D721Med (cell line): ENCODE results near the gene TULP1.
A peak's percentile ranks its signal among the peaks of the same experiment; 100 is the strongest.

Source experiments
- DNase-seq: peaks from one replicate; pipeline ENCODE4 v3.0.0; 2011; ENCODE audit warnings: low spot score; ENCODE audit not compliant: insufficient read length
- FAIRE-seq: peaks from 2 replicates; lab custom pipeline; 2011; peaks lifted over from hg19 to GRCh38; lab: Jason Lieb, UNC
- TF ChIP-seq, protein P1 (sequence below): IDR thresholded peaks from 2 replicates; pipeline ENCODE4 v1.5.1; 2012; ENCODE audit warnings: mild to moderate bottlenecking, control low read depth; ENCODE audit not compliant: insufficient read depth; ENCODE audit errors: missing control alignments

Gene TULP1

DNA sequence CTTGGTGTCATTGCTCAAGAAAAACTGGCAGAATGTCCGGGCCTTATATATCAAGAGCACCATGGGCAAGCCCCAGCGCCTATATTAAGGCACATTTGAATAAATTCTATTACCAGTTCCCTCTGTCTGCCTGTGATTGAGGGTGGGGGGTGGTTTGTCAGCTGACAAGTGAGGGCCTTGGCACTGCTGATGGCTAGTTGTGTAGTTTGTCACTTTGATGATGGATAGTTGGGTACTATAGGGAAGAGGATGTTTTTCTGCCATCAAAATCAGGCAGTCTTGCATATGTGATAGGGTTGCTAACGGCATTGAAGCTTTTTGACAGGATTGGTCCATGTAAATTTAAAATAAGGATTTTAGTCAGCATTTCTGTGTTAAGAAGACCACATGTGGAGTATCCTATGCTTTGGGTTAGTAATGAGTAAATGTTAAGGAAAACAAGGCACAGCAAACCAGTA lies 42.0 kb downstream of the TULP1 start:
- no peak for FAIRE-seq
- TF ChIP-seq, protein P1, sequence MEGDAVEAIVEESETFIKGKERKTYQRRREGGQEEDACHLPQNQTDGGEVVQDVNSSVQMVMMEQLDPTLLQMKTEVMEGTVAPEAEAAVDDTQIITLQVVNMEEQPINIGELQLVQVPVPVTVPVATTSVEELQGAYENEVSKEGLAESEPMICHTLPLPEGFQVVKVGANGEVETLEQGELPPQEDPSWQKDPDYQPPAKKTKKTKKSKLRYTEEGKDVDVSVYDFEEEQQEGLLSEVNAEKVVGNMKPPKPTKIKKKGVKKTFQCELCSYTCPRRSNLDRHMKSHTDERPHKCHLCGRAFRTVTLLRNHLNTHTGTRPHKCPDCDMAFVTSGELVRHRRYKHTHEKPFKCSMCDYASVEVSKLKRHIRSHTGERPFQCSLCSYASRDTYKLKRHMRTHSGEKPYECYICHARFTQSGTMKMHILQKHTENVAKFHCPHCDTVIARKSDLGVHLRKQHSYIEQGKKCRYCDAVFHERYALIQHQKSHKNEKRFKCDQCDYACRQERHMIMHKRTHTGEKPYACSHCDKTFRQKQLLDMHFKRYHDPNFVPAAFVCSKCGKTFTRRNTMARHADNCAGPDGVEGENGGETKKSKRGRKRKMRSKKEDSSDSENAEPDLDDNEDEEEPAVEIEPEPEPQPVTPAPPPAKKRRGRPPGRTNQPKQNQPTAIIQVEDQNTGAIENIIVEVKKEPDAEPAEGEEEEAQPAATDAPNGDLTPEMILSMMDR, result no peak
- DNase-seq, result no peak

DNA sequence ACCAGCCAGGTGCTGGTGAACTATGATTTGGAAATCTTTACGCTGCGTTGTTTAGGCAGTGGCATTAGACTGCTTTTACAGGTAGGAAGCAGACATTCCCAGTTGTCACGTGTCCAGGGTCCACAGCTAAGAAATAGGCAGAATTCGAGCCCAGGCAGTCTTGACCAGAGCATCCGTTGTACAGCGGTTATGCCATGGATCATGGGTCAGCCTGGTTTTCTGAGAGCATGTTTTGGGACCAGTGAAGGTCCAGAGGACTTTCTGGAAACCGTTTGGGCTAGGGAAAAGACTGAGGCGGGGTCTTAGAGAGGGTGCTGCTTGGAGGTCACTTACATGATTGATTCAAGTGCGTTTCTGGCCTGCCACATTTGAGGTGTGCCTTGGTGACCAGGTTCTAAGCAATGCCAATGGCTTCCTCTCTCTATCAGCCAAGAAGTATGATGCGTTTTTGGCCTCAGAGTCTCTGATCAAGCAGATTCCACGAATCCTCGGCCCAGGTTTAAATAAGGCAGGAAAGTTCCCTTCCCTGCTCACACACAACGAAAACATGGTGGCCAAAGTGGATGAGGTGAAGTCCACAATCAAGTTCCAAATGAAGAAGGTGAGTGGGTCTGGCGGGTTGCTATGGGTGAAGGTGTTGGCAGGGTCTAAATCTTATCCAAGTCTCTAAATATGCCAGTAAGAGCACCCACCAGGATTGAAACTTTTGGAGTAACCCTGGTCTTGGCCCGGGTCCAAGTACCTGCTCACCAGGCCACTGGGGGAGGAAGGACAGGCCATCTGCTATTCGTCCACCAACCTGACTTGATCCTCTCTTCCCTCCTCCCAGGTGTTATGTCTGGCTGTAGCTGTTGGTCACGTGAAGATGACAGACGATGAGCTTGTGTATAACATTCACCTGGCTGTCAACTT lies 42.7 kb downstream of the TULP1 start:
- TF ChIP-seq, protein P1, result no peak
- DNase-seq (no peak), FAIRE-seq (no peak)

DNA sequence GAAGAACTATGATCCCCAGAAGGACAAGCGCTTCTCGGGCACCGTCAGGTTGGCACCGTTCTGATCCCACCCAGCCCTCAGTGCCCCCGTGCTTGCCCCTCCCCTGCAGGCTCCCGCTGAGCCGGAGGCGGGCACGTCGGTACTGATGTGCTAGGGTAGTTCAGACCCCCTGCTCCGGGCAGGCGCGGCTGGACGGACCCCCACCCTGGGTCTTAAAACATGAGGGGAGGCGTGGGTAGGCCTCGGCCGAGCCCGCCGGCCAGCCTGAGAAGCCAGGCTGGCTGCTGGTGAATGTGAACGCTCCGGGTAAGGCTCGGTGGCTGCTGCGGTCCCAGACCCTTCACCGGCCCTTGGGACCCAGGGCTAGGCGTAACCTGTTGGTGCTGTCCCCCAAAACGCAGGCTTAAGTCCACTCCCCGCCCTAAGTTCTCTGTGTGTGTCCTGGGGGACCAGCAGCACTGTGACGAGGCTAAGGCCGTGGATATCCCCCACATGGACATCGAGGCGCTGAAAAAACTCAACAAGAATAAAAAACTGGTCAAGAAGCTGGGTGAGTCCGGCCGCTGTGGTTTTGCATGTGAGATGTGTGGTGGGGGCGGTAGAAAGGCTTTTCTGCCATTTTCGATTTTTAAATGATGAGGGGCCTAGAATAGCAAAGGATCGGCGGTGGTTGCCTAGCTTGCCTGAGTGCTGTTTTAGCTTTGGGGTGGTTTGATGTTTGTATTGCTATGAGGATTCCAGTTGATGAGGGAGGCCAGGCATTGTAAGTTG lies 43.5 kb downstream of the TULP1 start:
- FAIRE-seq (no peak), DNase-seq (no peak)

DNA sequence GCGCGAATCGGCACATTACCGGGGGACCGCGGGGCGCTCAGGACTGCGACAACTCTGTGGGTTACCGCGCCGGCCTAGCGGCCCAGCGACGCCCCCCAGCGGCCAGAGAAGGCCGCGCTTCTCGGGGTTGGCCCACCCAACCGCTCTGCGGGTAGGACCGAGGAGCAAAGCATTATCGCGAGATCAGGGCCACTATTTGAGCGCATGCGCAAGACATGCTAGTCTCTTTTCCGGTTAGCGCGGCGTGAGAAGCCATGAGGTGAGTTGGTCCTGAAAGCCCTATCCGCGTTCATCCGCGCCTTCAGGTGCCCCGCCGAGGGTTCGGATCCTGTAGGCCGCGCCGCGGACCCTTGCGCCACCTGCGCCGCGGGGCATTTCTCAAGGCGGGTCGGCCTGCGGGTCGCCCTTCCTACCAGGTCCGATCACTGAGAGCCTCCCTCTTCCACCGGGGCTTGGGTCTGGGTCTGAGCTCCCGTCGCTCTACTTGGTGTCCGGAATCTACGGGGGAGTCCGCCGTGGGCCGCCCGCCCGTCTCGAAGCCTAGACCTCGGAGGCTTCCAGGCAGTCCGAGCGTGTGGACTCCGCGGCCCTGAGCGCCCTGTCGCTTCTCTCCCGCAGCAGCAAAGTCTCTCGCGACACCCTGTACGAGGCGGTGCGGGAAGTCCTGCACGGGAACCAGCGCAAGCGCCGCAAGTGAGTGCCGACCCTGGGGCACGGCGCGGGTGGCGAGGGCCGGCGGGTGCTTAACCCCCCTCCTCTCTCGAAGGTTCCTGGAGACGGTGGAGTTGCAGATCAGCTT lies 44.3 kb downstream of the TULP1 start, which contains the start of gene RPL10A:
Gene RPL10A, plus strand, starts transcription at position 221 of the 799 bp plus-strand sequence. Its CDS starts 34 bp downstream, at position 255.
- FAIRE-seq (no peak), DNase-seq (peak; percentile 80)
- TF ChIP-seq, protein P1, result peak; percentile 72

More for the DNA sequence above, 43.5 kb downstream of the TULP1 start:
- TF ChIP-seq, protein P1, result no peak

DNA sequence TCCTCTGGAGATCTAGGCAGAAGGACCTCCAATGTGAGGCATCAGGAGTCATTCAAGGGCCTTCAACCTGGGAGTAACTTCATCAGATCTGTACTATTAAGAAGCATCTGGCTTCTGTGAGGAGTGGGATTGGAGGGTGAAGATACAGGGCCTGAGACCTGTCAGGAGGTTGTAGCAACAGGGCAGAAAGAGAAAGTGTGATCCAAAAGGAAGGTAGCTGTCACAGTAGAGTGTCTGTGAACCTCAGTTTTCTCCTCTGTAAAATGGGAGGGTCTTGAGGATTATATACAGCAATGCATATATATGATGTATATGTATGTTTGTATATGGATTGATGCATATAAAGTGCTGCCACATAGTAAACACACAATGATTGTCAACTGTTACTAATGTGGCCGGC lies 47.0 kb downstream of the TULP1 start:
- TF ChIP-seq, protein P1, result no peak
- DNase-seq, result no peak
- no peak for FAIRE-seq

DNA sequence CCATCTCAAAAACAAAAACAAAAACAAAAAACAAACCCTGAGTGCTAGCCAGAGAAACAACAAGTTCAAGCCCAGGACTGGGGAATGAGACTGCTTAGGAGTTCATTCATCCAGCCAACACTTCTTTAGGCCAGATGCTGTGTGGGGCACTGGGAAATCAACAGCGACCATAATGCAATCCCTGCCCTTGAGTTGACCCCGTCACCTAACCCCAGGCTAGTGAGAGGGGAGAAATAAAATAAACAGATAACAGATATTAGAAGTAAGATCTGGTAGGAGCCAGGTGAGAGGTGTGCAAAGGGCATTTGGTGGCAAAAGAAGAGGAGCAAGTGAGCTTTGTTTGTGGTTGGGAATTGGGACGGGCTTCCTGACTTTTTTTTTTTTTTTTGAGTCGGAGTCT lies 49.4 kb downstream of the TULP1 start:
- TF ChIP-seq, protein P1, result no peak
- DNase-seq, result no peak
- FAIRE-seq, result no peak
